HCT116 (cell line): ENCODE data around the gene ZFHX3. TPM values are rescaled to one million over a fixed set of nuclear protein-coding genes. Genes with fewer than 3 reads are reported as not detected.

Experiments used
- ATAC-seq: fragments of 200-7000 bp; cut with Tn5 transposase; 2 replicates; pipeline ENCODE4 v1.9.1; 2020; ENCODE audit warnings: mild to moderate bottlenecking, moderate library complexity
- BruUV-seq: library from RNA; stranded (reverse); fragments of 400-500 nt; replicated peaks from 2 replicates; lab custom pipeline; 2021; lab: Mats Ljungman, UMichigan
- CTCF ChIA-PET: fragments of 300-600 bp; sonication (Branson Sonifier 250); formaldehyde crosslinking; loops from one replicate; lab custom pipeline; 2021; ENCODE audit warnings: antibody characterized with exemption; lab: Charles Lee
- POLR2A ChIA-PET: fragments of 300-600, 350-600 bp; sonication (Branson Sonifier 250); formaldehyde crosslinking; loops from one replicate; lab custom pipeline; 2021; ENCODE audit warnings: antibody characterized with exemption; lab: Charles Lee
- RAD21 ChIA-PET, 2 experiments: fragments of 300-600 bp; sonication (Branson Sonifier 250); formaldehyde crosslinking; loops; one replicate each; lab custom pipeline; 2023; ENCODE audit warnings: low total read pairs in 2 of 2; ENCODE audit not compliant: uncharacterized antibody in 2 of 2, unreplicated experiment in 2 of 2, low non-redundant PET in 1 of 2; lab: Charles Lee
- DNase-seq: peaks from one replicate; pipeline ENCODE4 v3.0.0-alpha.2; 2010; ENCODE audit warnings: low read depth, low spot score
- H2AFZ ChIP-seq: fragments of 200-600 bp; shearing (Covaris generic), sonication (generic); 2 replicates; pipeline ENCODE4 v1.6.1; 2017; ENCODE audit warnings: low read depth, mixed run types, mixed read lengths, antibody characterized with exemption, low read length; ENCODE audit not compliant: poor library complexity, severe bottlenecking
- H3K27ac ChIP-seq: 2 replicates; pipeline ENCODE4 v1.5.1; 2012; ENCODE audit warnings: low read depth, low read length
- H3K27me3 ChIP-seq: fragments of 200-600 bp; sonication (generic); 2 replicates; pipeline ENCODE4 v1.6.1; 2016; ENCODE audit warnings: mixed run types, low read length, mixed read lengths; ENCODE audit not compliant: insufficient read depth
- H3K36me3 ChIP-seq, 2 experiments: fragments of 200-500 bp in 1 of 2; fragments of 200-600 bp in 1 of 2; sonication (Bioruptor generic) in 1 of 2; sonication (generic) in 1 of 2; 2 replicates each; pipeline versions ENCODE4 v1.5.1 to v1.6.1; 2014 to 2016; ENCODE audit warnings: low read length in 2 of 2, inconsistent platforms in 1 of 2, mixed read lengths in 1 of 2, mixed run types in 1 of 2; ENCODE audit not compliant: insufficient read depth in 2 of 2, control insufficient read depth in 1 of 2
- H3K4me1 ChIP-seq, 2 experiments: fragments of 200-600 bp in 1 of 2; sonication (generic) in 1 of 2; 2 replicates each; pipeline versions ENCODE4 v1.5.1 to v1.6.1; 2012 to 2017; ENCODE audit warnings: low read length in 2 of 2, inconsistent platforms in 1 of 2, mild to moderate bottlenecking in 1 of 2, mixed read lengths in 1 of 2, mixed run types in 1 of 2, moderate library complexity in 1 of 2; ENCODE audit not compliant: insufficient read depth in 2 of 2, control insufficient read depth in 1 of 2
- H3K4me2 ChIP-seq: fragments of 200-600 bp; sonication (generic); 2 replicates; pipeline ENCODE4 v1.6.1; 2017; ENCODE audit warnings: mixed run types, low read length, mixed read lengths
- H3K4me3 ChIP-seq, 2 experiments: fragments of 200-600 bp in 1 of 2; sonication (generic) in 1 of 2; replicated peaks in 1 of 2; 2 replicates each; pipeline ENCODE4 v1.5.1; 2011 to 2016; ENCODE audit warnings: low read length in 2 of 2, control low read depth in 1 of 2, low read depth in 1 of 2, mild to moderate bottlenecking in 1 of 2, mixed read lengths in 1 of 2, mixed run types in 1 of 2
- H3K79me2 ChIP-seq: fragments of 200-600 bp; sonication (generic); 2 replicates; pipeline ENCODE4 v1.6.1; 2017; ENCODE audit warnings: mild to moderate bottlenecking, mixed run types, low read length, moderate library complexity, mixed read lengths; ENCODE audit not compliant: insufficient read depth
- H3K9ac ChIP-seq: fragments of 200-600 bp; sonication (generic); 2 replicates; pipeline ENCODE4 v1.6.1; 2016; ENCODE audit warnings: low read length, mixed read lengths
- H3K9me2 ChIP-seq: fragments of 200-600 bp; sonication (generic), shearing (Covaris generic); 2 replicates; pipeline ENCODE4 v1.6.1; 2017; ENCODE audit warnings: mixed run types, mild to moderate bottlenecking, moderate library complexity; ENCODE audit not compliant: insufficient read depth
- H3K9me3 ChIP-seq, 2 experiments: fragments of 200-500 bp in 1 of 2; fragments of 200-600 bp in 1 of 2; sonication (Bioruptor generic) in 1 of 2; sonication (generic) in 1 of 2; 2 replicates each; pipeline ENCODE4 v1.6.1; 2014 to 2017; ENCODE audit warnings: low read length in 2 of 2, mixed read lengths in 2 of 2, inconsistent platforms in 1 of 2, low read depth in 1 of 2, mild to moderate bottlenecking in 1 of 2, mixed run types in 1 of 2, moderate library complexity in 1 of 2; ENCODE audit not compliant: control insufficient read depth in 1 of 2, insufficient read depth in 1 of 2
- H4K20me1 ChIP-seq: fragments of 200-600 bp; sonication (generic), shearing (Covaris generic); 2 replicates; pipeline ENCODE4 v1.6.1; 2017; ENCODE audit warnings: mixed run types, mild to moderate bottlenecking, moderate library complexity; ENCODE audit not compliant: insufficient read depth
- CEBPB ChIP-seq: IDR thresholded peaks from 2 replicates; pipeline ENCODE4 v1.6.1; 2012; ENCODE audit warnings: low read depth
- ELF1 ChIP-seq: IDR thresholded peaks from 2 replicates; pipeline ENCODE4 v1.6.1; 2012; ENCODE audit warnings: low read depth, borderline replicate concordance
- EZH2phosphoT487 ChIP-seq: fragments of 200-600 bp; IDR thresholded peaks from 2 replicates; pipeline ENCODE4 v1.6.1; 2018; ENCODE audit warnings: antibody characterized with exemption, borderline replicate concordance
- FOSL1 ChIP-seq: IDR thresholded peaks from 2 replicates; pipeline ENCODE4 v1.6.1; 2012; ENCODE audit warnings: low read depth
- RAD21 ChIP-seq: IDR thresholded peaks from 2 replicates; pipeline ENCODE4 v1.6.1; 2012; ENCODE audit warnings: low read depth, mild to moderate bottlenecking
- SIN3A ChIP-seq: IDR thresholded peaks from 2 replicates; pipeline ENCODE4 v1.6.1; 2012; ENCODE audit warnings: low read depth
- SP1 ChIP-seq: IDR thresholded peaks from 2 replicates; pipeline ENCODE4 v1.6.1; 2012; ENCODE audit warnings: low read depth
- SRF ChIP-seq: IDR thresholded peaks from 2 replicates; pipeline ENCODE4 v1.6.1; 2012; ENCODE audit warnings: low read depth
- YY1 ChIP-seq: IDR thresholded peaks from 2 replicates; pipeline ENCODE4 v1.6.1; 2011; ENCODE audit warnings: low read length, low read depth, moderate library complexity, mild to moderate bottlenecking; ENCODE audit not compliant: insufficient replicate concordance; ENCODE audit errors: extremely low read depth
- ZNF274 ChIP-seq: fragments of 200-500 bp; sonication (Bioruptor generic); IDR thresholded peaks from 2 replicates; pipeline ENCODE4 v1.6.1; 2014; ENCODE audit warnings: mild to moderate bottlenecking, low read depth, low read length, inconsistent platforms
- intact Hi-C: fragments of 100-400 bp; cut with micrococcal nuclease; formaldehyde crosslinking; loops from 2 replicates; pipeline ENCODE4 v1.10.0; 2022
- total RNA-seq: library from RNA; stranded (reverse); gene quantifications from one replicate; pipeline ENCODE4 v1.2.1, GENCODE V29; 2021; ENCODE audit not compliant: unreplicated experiment

The ZFHX3 gene
- total RNA-seq, 1 experiment from 2014 or later: 6.3 TPM

- Histone ChIP-seq H3K79me2 (no peaks in the 10 kb centered on the region), H4K20me1 (no peaks in the 10 kb centered on the region), H3K4me3 (peak overlapping the region; percentile 17 to 39), H3K9me2 (0 out of 2 replicates have a peak, but pooled peaks cover 3% of the 10 kb centered on the region), H3K27me3 (no peaks in the 10 kb centered on the region), H2AFZ (peak overlapping the region; percentile 64), H3K4me1 (peaks cover 15 to 36% of the 10 kb centered on the region in 2 experiments; a peak in 3 of 4 replicates), H3K36me3 (no peaks in the 10 kb centered on the region), H3K9ac (peak overlapping the region; percentile 49), H3K27ac (0 out of 2 replicates have a peak overlapping the region, but pooled peaks have one; percentile 38), H3K9me3 (no peaks in the 10 kb centered on the region), H3K4me2 (peak overlapping the region; percentile 73)
- ATAC-seq: no peak
- CTCF ChIA-PET: no interaction called here
- BruUV-seq: TSS peak; percentile 98
- intact Hi-C loops: no loop called here
- no peak for TF ChIP-seq ELF1
- no peak for TF ChIP-seq SIN3A
- no peak for TF ChIP-seq RAD21
- TF ChIP-seq ZNF274: no peak
- no peak for TF ChIP-seq SRF
- no peak for TF ChIP-seq FOSL1
- TF ChIP-seq CEBPB: no peak
- no peak for TF ChIP-seq EZH2phosphoT487
- no peak for TF ChIP-seq SP1
- TF ChIP-seq YY1: no peak
- no peak for DNase-seq
- RAD21 ChIA-PET: interaction anchor here in 1 of 2 experiments (0.6 kb wide), 1 partner anchor 11 kb away, joined by 3 read pairs; no protein-coding TSS in a partner anchor
- POLR2A ChIA-PET: interaction anchor here (1.0 kb wide), 1 partner anchor 15 kb away, joined by 3 read pairs; no protein-coding TSS in a partner anchor
Measured at GRCh38 chr16:73069581-73070262, 21.8 kb upstream of the ZFHX3 start.
